H9 (cell line): ENCODE results near the gene IRF2. TPM values are rescaled to one million over a fixed set of nuclear protein-coding genes. Genes with fewer than 3 reads are reported as not detected.

Source experiments
- DNase-seq: peaks from one replicate; pipeline ENCODE4 v3.0.0-alpha.2; 2017
- H2AFZ ChIP-seq: one replicate; pipeline ENCODE4 v1.6.1; 2013; ENCODE audit warnings: mild to moderate bottlenecking, low read length, control low read depth, moderate library complexity
- H2AK5ac ChIP-seq: 2 replicates; pipeline ENCODE4 v1.6.1; 2013; ENCODE audit warnings: low read length, control low read depth, mixed read lengths; ENCODE audit not compliant: insufficient read length
- H2BK120ac ChIP-seq: one replicate; pipeline ENCODE4 v1.6.1; 2013; ENCODE audit warnings: low read depth, mild to moderate bottlenecking, low read length, control low read depth, inconsistent platforms; ENCODE audit not compliant: poor library complexity, severe bottlenecking
- H2BK12ac ChIP-seq: 2 replicates; pipeline ENCODE4 v1.6.1; 2013; ENCODE audit warnings: low read length, control low read depth, mixed read lengths, low read depth; ENCODE audit not compliant: insufficient read length
- H2BK15ac ChIP-seq: 2 replicates; pipeline ENCODE4 v1.6.1; 2013; ENCODE audit warnings: low read depth, low read length, control low read depth
- H2BK20ac ChIP-seq: one replicate; pipeline ENCODE4 v1.6.1; 2013; ENCODE audit warnings: low read depth, mild to moderate bottlenecking, low read length, control low read depth, inconsistent platforms; ENCODE audit not compliant: poor library complexity, severe bottlenecking
- H2BK5ac ChIP-seq: 2 replicates; pipeline ENCODE4 v1.6.1; 2013; ENCODE audit warnings: low read length, control low read depth, mixed read lengths; ENCODE audit not compliant: insufficient read length
- H3K14ac ChIP-seq: 2 replicates; pipeline ENCODE4 v1.6.1; 2013; ENCODE audit warnings: low read length, control low read depth; ENCODE audit not compliant: insufficient read depth
- H3K18ac ChIP-seq: 2 replicates; pipeline ENCODE4 v1.6.1; 2013; ENCODE audit warnings: low read depth, mild to moderate bottlenecking, mixed read lengths, low read length, control low read depth; ENCODE audit not compliant: insufficient read length
- H3K23ac ChIP-seq: 2 replicates; pipeline ENCODE4 v1.6.1; 2013; ENCODE audit warnings: low read length, control low read depth, mixed read lengths, low read depth; ENCODE audit not compliant: insufficient read length
- H3K23me2 ChIP-seq: 2 replicates; pipeline ENCODE4 v1.6.1; 2013; ENCODE audit warnings: low read depth, mild to moderate bottlenecking, mixed read lengths, low read length, control low read depth; ENCODE audit not compliant: insufficient read length, poor library complexity, severe bottlenecking
- H3K27ac ChIP-seq: 2 replicates; pipeline ENCODE4 v1.5.1; 2013; ENCODE audit warnings: low read length, control low read depth, mixed read lengths, low read depth; ENCODE audit not compliant: insufficient read length
- H3K27me3 ChIP-seq: 2 replicates; pipeline ENCODE4 v1.6.1; 2013; ENCODE audit warnings: low read length, control low read depth, inconsistent platforms; ENCODE audit not compliant: insufficient read depth
- H3K4ac ChIP-seq: 2 replicates; pipeline ENCODE4 v1.6.1; 2013; ENCODE audit warnings: low read depth, mild to moderate bottlenecking, control low read depth, inconsistent platforms, low read length, moderate library complexity
- H3K4me1 ChIP-seq: 2 replicates; pipeline ENCODE4 v1.6.1; 2013; ENCODE audit warnings: low read length, control low read depth, inconsistent platforms; ENCODE audit not compliant: insufficient read depth
- H3K4me2 ChIP-seq: 2 replicates; pipeline ENCODE4 v1.6.1; 2013; ENCODE audit warnings: low read length, control low read depth, mixed read lengths; ENCODE audit not compliant: insufficient read length, insufficient read depth
- H3K56ac ChIP-seq: 2 replicates; pipeline ENCODE4 v1.6.1; 2013; ENCODE audit warnings: low read depth, mild to moderate bottlenecking, mixed read lengths, low read length, control low read depth; ENCODE audit not compliant: insufficient read length
- H3K79me1 ChIP-seq: 2 replicates; pipeline ENCODE4 v1.6.1; 2013; ENCODE audit warnings: low read depth, mild to moderate bottlenecking, moderate library complexity, low read length, control low read depth, inconsistent platforms; ENCODE audit not compliant: insufficient read depth, poor library complexity, severe bottlenecking
- H3K79me2 ChIP-seq: 2 replicates; pipeline ENCODE4 v1.6.1; 2013; ENCODE audit warnings: low read length, control low read depth, inconsistent platforms; ENCODE audit not compliant: insufficient read depth
- H3K9ac ChIP-seq: 2 replicates; pipeline ENCODE4 v1.6.1; 2013; ENCODE audit warnings: low read length, control low read depth, mixed read lengths; ENCODE audit not compliant: insufficient read length; ENCODE audit errors: extremely low read depth
- H3K9me3 ChIP-seq: one replicate; pipeline ENCODE4 v1.6.1; 2013; ENCODE audit warnings: low read depth, low read length, inconsistent platforms; ENCODE audit not compliant: control insufficient read depth
- H3T11ph ChIP-seq: one replicate; pipeline ENCODE4 v1.6.1; 2013; ENCODE audit warnings: mild to moderate bottlenecking, low read length, control low read depth, inconsistent platforms
- H4K20me1 ChIP-seq: one replicate; pipeline ENCODE4 v1.6.1; 2013; ENCODE audit not compliant: control insufficient read depth, insufficient read length, insufficient read depth
- H4K5ac ChIP-seq: 2 replicates; pipeline ENCODE4 v1.6.1; 2013; ENCODE audit warnings: low read depth, mild to moderate bottlenecking, mixed read lengths, low read length, control low read depth; ENCODE audit not compliant: insufficient read length
- H4K8ac ChIP-seq: replicated peaks from 2 replicates; pipeline ENCODE4 v1.6.1; 2013; ENCODE audit warnings: low read length, control low read depth, mixed read lengths, low read depth; ENCODE audit not compliant: insufficient read length
- H4K91ac ChIP-seq: 2 replicates; pipeline ENCODE4 v1.6.1; 2013; ENCODE audit warnings: low read depth, mild to moderate bottlenecking, moderate library complexity, mixed read lengths, low read length, control low read depth; ENCODE audit not compliant: insufficient read length
- H3K27ac Mint-ChIP-seq, 3 experiments: 2 replicates in 2 of 3; 3 replicates in 1 of 3; pipeline ENCODE4 v1.8.0; 2020 to 2021; ENCODE audit warnings: mixed read lengths in 3 of 3, mild to moderate bottlenecking in 1 of 3, moderate library complexity in 1 of 3
- H3K27me3 Mint-ChIP-seq: 2 replicates; pipeline ENCODE4 v1.8.0; 2021; ENCODE audit warnings: low read depth, mild to moderate bottlenecking, moderate library complexity, mixed read lengths
- H3K36me3 Mint-ChIP-seq, 3 experiments: 2 replicates in 2 of 3; 3 replicates in 1 of 3; pipeline ENCODE4 v1.8.0; 2020 to 2021; ENCODE audit warnings: low read depth in 3 of 3, mixed read lengths in 3 of 3; ENCODE audit not compliant: insufficient read depth in 1 of 3
- H3K4me1 Mint-ChIP-seq, 2 experiments: 2 replicates each; pipeline ENCODE4 v1.8.0; 2020; ENCODE audit warnings: mixed read lengths in 2 of 2
- H3K4me3 Mint-ChIP-seq, 2 experiments: 2 replicates in 1 of 2; 3 replicates in 1 of 2; pipeline ENCODE4 v1.8.0; 2020 to 2021; ENCODE audit warnings: mild to moderate bottlenecking in 2 of 2, mixed read lengths in 2 of 2, moderate library complexity in 1 of 2
- H3K9me3 Mint-ChIP-seq, 2 experiments: 2 replicates in 1 of 2; 3 replicates in 1 of 2; pipeline ENCODE4 v1.8.0; 2020; ENCODE audit warnings: mild to moderate bottlenecking in 2 of 2, mixed read lengths in 2 of 2, moderate library complexity in 1 of 2
- WGBS: extraction: QIAGEN DNeasy Blood & Tissue Kit; methylation state at CpG from one replicate; pipeline ENCODE4 v1.1.7; 2013; ENCODE audit warnings: missing lambda C conversion rate, low lambda C conversion rate, mixed read lengths; ENCODE audit not compliant: insufficient read length; ENCODE audit errors: extremely low coverage; 5-methylcytosine and 5-hydroxymethylcytosine counted together
- total RNA-seq: library from RNA; stranded (reverse); gene quantifications from 2 replicates; pipeline ENCODE4 v1.2.1, GENCODE V29; 2021
- TF ChIP-seq, protein P1 (sequence below): fragments of 200-600 bp; sonication (generic); conservative IDR thresholded peaks from 3 replicates; pipeline ENCODE4 v1.8.0; 2021; ENCODE audit warnings: antibody characterized with exemption, mild to moderate bottlenecking

IRF2 gene
- total RNA-seq, 1 experiment from 2014 or later = 13.5 TPM

DNA sequence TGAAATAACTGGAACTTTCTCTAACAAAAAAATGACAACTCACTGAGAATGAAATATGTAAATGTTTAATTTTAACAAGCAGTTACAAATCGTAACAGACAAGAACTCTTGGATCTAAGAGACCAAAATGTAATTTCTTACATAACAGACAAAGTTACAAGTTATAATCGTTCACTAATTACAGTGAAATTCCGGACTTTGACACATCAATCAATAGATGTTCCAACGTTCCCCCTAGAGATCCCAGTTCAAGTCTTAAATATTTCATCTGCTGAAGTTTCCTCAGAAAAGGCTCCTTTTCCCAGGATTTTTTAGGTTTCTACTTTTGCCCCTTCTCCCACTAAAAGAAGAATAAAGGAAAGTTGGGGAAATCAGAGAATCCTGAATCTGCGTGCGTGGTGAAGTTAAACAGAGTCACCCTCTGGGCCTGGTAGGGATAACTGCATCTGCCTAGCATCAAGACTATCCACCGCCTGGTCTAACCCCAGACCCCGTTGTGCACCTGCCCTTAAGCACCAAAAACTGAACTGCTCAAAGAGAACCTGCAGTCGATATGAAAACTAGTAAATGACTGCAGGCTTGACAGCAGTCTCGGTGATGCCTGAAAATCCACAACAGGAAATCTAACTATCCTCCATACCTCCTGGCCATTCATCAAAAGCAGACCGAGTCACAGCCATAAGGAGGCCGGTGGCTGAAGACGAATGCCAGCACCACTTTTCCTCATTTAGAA is 2.3 kb downstream of the IRF2 start:
- Mint-ChIP-seq H3K4me1 (peaks cover 29 to 32% of the 10 kb centered on the region in 2 experiments), H3K36me3 (peaks cover 0 to 5% (median 0%) of the 10 kb centered on the region in 3 experiments; a peak in 3 of 7 replicates), H3K4me3 (peak overlapping the region; percentile 79 to 85), H3K27ac (peak overlapping the region; percentile 53 to 77 (median 73); a peak in 5 of 7 replicates), H3K27me3 (no peaks in the 10 kb centered on the region), H3K9me3 (no peaks in the 10 kb centered on the region; a peak in 1 of 5 replicates)
- H3K79me1 ChIP-seq = peaks cover 8% of the 10 kb centered on the region
- H3K14ac ChIP-seq = 0 out of 2 replicates have a peak overlapping the region, but pooled peaks have one; percentile 8
- H3K27ac ChIP-seq = no peak overlapping the region
- no peak overlapping the region for H2BK5ac ChIP-seq
- H3K4ac ChIP-seq = no peak overlapping the region
- H2BK15ac ChIP-seq = no peak overlapping the region
- no peak overlapping the region for H3K23ac ChIP-seq
- peaks cover 21% of the 10 kb centered on the region for H3K23me2 ChIP-seq
- H4K5ac ChIP-seq = no peak overlapping the region
- no peak overlapping the region for H2AK5ac ChIP-seq
- DNase-seq = no peak
- no peak overlapping the region for H4K8ac ChIP-seq
- peak overlapping the region; percentile 8 for H3K9ac ChIP-seq
- H4K91ac ChIP-seq = no peak overlapping the region
- TF ChIP-seq, protein P1, sequence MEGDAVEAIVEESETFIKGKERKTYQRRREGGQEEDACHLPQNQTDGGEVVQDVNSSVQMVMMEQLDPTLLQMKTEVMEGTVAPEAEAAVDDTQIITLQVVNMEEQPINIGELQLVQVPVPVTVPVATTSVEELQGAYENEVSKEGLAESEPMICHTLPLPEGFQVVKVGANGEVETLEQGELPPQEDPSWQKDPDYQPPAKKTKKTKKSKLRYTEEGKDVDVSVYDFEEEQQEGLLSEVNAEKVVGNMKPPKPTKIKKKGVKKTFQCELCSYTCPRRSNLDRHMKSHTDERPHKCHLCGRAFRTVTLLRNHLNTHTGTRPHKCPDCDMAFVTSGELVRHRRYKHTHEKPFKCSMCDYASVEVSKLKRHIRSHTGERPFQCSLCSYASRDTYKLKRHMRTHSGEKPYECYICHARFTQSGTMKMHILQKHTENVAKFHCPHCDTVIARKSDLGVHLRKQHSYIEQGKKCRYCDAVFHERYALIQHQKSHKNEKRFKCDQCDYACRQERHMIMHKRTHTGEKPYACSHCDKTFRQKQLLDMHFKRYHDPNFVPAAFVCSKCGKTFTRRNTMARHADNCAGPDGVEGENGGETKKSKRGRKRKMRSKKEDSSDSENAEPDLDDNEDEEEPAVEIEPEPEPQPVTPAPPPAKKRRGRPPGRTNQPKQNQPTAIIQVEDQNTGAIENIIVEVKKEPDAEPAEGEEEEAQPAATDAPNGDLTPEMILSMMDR = no peak
- no peaks in the 10 kb centered on the region for H4K20me1 ChIP-seq
- H3K79me2 ChIP-seq = peaks cover 16% of the 10 kb centered on the region; the same call in 1 of the 2 replicates
- WGBS = no CpG with 5 or more reads among the region's 13 CpGs
- H3K4me2 ChIP-seq = peak overlapping the region; percentile 90
- H2AFZ ChIP-seq = no peak overlapping the region
- H3K56ac ChIP-seq = no peak overlapping the region
- no peak overlapping the region for H2BK120ac ChIP-seq
- H2BK20ac ChIP-seq = no peak overlapping the region
- no peaks in the 10 kb centered on the region for H3K9me3 ChIP-seq
- no peak overlapping the region for H3T11ph ChIP-seq
- H3K4me1 ChIP-seq = peaks cover 2% of the 10 kb centered on the region; the same call in 1 of the 2 replicates
- no peak overlapping the region for H3K18ac ChIP-seq
- no peak overlapping the region for H2BK12ac ChIP-seq
- no peaks in the 10 kb centered on the region for H3K27me3 ChIP-seq
